Measurements from ENCODE around the gene FAM107B. TPM values are rescaled to one million over a fixed set of nuclear protein-coding genes. Genes with fewer than 3 reads are reported as not detected.
A peak's percentile ranks its signal among the peaks of the same experiment; 100 is the strongest.

The FAM107B gene
- total RNA-seq, 1 experiment from 2014 or later, result 144 TPM

GRCh38 chr10:14588084-14588937 lies 186.4 kb downstream of the FAM107B start:
- POLR2A ChIA-PET (ENCODE audit: unreplicated experiment), result interaction anchor here (0.5 to 0.9 kb wide), 6 partner anchors 9 to 249 kb away, joined by 3 to 7 read pairs (median 4); no protein-coding TSS in a partner anchor
- H3K9me2 ChIP-seq (ENCODE audit: insufficient read depth), result no peaks in the 10 kb centered on the region
- intact Hi-C loops (cut with micrococcal nuclease; ENCODE audit: unreplicated experiment), result loop anchor here (1.0 to 5.0 kb wide), 2 partner anchors 10 to 36 kb away; no protein-coding TSS in a partner anchor
- peaks cover 48% of the 10 kb centered on the region for H3K36me3 ChIP-seq (ENCODE audit: low read depth)
- H3K79me2 ChIP-seq (ENCODE audit: low read depth), result peaks cover 95% of the 10 kb centered on the region
- H3K4me1 ChIP-seq (replicated peaks; ENCODE audit: insufficient read depth), result peaks cover 80% of the 10 kb centered on the region
- TF ChIP-seq CTCF (conservative IDR thresholded peaks at IDR 0.05) (no peak), EZH2 (IDR thresholded peaks at IDR 0.05; ENCODE audit: low read depth) (no peak)
- CTCF ChIA-PET, result interaction anchor here (0.6 to 1.0 kb wide), 2 partner anchors 231 to 234 kb away, joined by 3 to 4 read pairs; no protein-coding TSS in a partner anchor
- H2AFZ ChIP-seq, result no peak overlapping the region
- no peaks in the 10 kb centered on the region for H3K27me3 ChIP-seq (ENCODE audit: insufficient read depth, low read depth)
- H4K20me1 ChIP-seq (ENCODE audit: insufficient read depth), result no peaks in the 10 kb centered on the region; the same call in 1 of the 2 replicates
- BruUV-seq (replicated peaks), result no TSS peak
- H3F3A ChIP-seq (ENCODE audit: insufficient read depth, low read depth), result peaks cover 73% of the 10 kb centered on the region
- DNase-seq, result peak; percentile 60 to 94
- H3K4me3 ChIP-seq, result peak overlapping the region; percentile 32; the same call in 1 of the 2 replicates
- no peaks in the 10 kb centered on the region for H3K9me3 ChIP-seq (ENCODE audit: insufficient read depth, low read depth)
- peak overlapping the region; percentile 73 for H3K4me2 ChIP-seq
- H3K27ac ChIP-seq, result peak overlapping the region; percentile 97

GRCh38 chr10:14587540-14588083 lies 187.1 kb downstream of the FAM107B start:
- BruUV-seq (replicated peaks), result no TSS peak
- Histone ChIP-seq H3K4me2 (peak overlapping the region; percentile 73), H3K27ac (peak overlapping the region; percentile 97), H3K79me2 (ENCODE audit: low read depth) (peaks cover 97% of the 10 kb centered on the region), H2AFZ (no peak overlapping the region), H4K20me1 (ENCODE audit: insufficient read depth) (no peaks in the 10 kb centered on the region; the same call in 1 of the 2 replicates), H3K27me3 (ENCODE audit: insufficient read depth, low read depth) (no peaks in the 10 kb centered on the region), H3K9me3 (ENCODE audit: insufficient read depth, low read depth) (no peaks in the 10 kb centered on the region), H3K36me3 (ENCODE audit: low read depth) (peaks cover 48% of the 10 kb centered on the region), H3F3A (ENCODE audit: insufficient read depth, low read depth) (peaks cover 70% of the 10 kb centered on the region), H3K9me2 (ENCODE audit: insufficient read depth) (no peaks in the 10 kb centered on the region), H3K4me1 (replicated peaks; ENCODE audit: insufficient read depth) (peaks cover 73% of the 10 kb centered on the region), H3K4me3 (peak overlapping the region; percentile 32; the same call in 1 of the 2 replicates)
- TF ChIP-seq EZH2 (IDR thresholded peaks at IDR 0.05; ENCODE audit: low read depth) (no peak), CTCF (conservative IDR thresholded peaks at IDR 0.05) (no peak)
- ChIA-PET POLR2A (ENCODE audit: unreplicated experiment) (interaction anchor here (0.6 to 0.9 kb wide), 3 partner anchors 9 to 249 kb away, joined by 3 to 5 read pairs (median 4); no protein-coding TSS in a partner anchor), CTCF (interaction anchor here (0.6 to 1.0 kb wide), 2 partner anchors 232 to 235 kb away, joined by 3 to 4 read pairs; no protein-coding TSS in a partner anchor)
- intact Hi-C loops (cut with micrococcal nuclease; ENCODE audit: unreplicated experiment), result loop anchor here (1.0 to 5.0 kb wide), 2 partner anchors 9 to 35 kb away; no protein-coding TSS in a partner anchor
- no peak for DNase-seq

GRCh38 chr10:14586901-14587300 lies 187.8 kb downstream of the FAM107B start:
- Histone ChIP-seq H3K27ac (peak overlapping the region; percentile 97), H3K79me2 (ENCODE audit: low read depth) (peaks cover 98% of the 10 kb centered on the region), H3K36me3 (ENCODE audit: low read depth) (peaks cover 48% of the 10 kb centered on the region), H4K20me1 (ENCODE audit: insufficient read depth) (no peaks in the 10 kb centered on the region; the same call in 1 of the 2 replicates), H3K4me1 (replicated peaks; ENCODE audit: insufficient read depth) (peaks cover 72% of the 10 kb centered on the region), H3K9me3 (ENCODE audit: insufficient read depth, low read depth) (no peaks in the 10 kb centered on the region), H3F3A (ENCODE audit: insufficient read depth, low read depth) (peaks cover 69% of the 10 kb centered on the region), H3K9me2 (ENCODE audit: insufficient read depth) (no peaks in the 10 kb centered on the region), H3K4me3 (no peak overlapping the region), H3K27me3 (ENCODE audit: insufficient read depth, low read depth) (no peaks in the 10 kb centered on the region), H2AFZ (no peak overlapping the region), H3K4me2 (peak overlapping the region; percentile 73)
- no peak for TF ChIP-seq EZH2 (IDR thresholded peaks at IDR 0.05; ENCODE audit: low read depth)
- intact Hi-C loops (cut with micrococcal nuclease; ENCODE audit: unreplicated experiment), result loop anchor here (5.0 kb wide), 1 partner anchor 35 kb away; no protein-coding TSS in a partner anchor
- DNase-seq, result peak in 1 of 2 experiments; percentile 36
- ChIA-PET POLR2A (ENCODE audit: unreplicated experiment) (no interaction called here), CTCF (no interaction called here)
- BruUV-seq (replicated peaks), result no TSS peak

Data from PC-9 (cell line).